ENCODE results near the gene MYO18B. TPM values are rescaled to one million over a fixed set of nuclear protein-coding genes. Genes with fewer than 3 reads are reported as not detected.

MYO18B gene
- total and polyA plus RNA-seq, 2 experiments from 2014 or later, result 35.6 to 178 TPM

DNA sequence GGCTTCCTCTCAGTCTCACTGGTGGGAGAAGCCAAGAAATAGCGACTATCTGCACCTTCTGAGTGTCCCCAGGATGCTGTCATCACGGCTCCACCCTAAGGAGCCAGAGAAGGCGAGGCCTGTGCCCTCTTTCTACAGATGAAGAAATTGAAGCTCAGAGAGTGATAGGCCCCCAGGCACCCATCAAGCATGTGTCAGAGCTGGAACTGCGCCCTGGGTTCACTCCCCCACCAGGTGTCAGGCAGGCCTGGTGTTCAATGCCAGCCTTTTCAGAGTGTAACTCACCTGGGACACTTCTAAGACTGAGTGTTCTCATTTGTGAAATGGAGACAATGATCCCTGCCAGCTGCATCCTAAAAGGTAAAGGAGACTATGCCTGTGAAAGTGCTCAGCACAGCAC is 299.9 kb downstream of the MYO18B start:
- Histone ChIP-seq H3K4me1 (ENCODE audit: low read depth) (no peaks in the 10 kb centered on the region), H3K36me3 (no peaks in the 10 kb centered on the region), H3K9me3 (ENCODE audit: low read depth) (no peaks in the 10 kb centered on the region), H3K27ac (no peak overlapping the region), H3K4me3 (no peak overlapping the region), H3K27me3 (no peaks in the 10 kb centered on the region)
- TF ChIP-seq, protein P1, sequence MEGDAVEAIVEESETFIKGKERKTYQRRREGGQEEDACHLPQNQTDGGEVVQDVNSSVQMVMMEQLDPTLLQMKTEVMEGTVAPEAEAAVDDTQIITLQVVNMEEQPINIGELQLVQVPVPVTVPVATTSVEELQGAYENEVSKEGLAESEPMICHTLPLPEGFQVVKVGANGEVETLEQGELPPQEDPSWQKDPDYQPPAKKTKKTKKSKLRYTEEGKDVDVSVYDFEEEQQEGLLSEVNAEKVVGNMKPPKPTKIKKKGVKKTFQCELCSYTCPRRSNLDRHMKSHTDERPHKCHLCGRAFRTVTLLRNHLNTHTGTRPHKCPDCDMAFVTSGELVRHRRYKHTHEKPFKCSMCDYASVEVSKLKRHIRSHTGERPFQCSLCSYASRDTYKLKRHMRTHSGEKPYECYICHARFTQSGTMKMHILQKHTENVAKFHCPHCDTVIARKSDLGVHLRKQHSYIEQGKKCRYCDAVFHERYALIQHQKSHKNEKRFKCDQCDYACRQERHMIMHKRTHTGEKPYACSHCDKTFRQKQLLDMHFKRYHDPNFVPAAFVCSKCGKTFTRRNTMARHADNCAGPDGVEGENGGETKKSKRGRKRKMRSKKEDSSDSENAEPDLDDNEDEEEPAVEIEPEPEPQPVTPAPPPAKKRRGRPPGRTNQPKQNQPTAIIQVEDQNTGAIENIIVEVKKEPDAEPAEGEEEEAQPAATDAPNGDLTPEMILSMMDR (IDR thresholded peaks at IDR 0.05; ENCODE audit: low read depth, low read length), result no peak
- DNase-seq (ENCODE audit: low read depth in 1 of 2, low spot score in 1 of 2), result no peak

DNA sequence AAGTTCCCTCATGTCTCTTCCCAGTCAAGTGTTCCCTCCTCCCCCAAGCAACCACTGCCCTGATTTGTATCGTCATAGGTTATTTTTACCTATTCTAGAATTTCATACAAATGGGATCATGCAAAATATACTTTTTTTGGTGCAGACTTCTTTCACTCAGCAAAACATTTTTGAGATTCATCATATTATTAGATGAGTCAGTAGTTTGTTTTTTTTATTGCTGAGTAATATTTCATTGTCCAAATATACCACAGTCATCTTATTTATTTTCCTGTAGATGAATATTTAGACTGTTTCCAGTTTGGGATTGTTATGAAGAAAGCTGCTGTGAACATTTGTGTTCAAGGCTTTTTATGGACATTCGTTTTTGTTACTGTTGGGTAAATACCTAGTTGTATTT is 301.0 kb downstream of the MYO18B start:
- Histone ChIP-seq H3K27me3 (no peaks in the 10 kb centered on the region), H3K4me1 (ENCODE audit: low read depth) (no peaks in the 10 kb centered on the region), H3K9me3 (ENCODE audit: low read depth) (no peaks in the 10 kb centered on the region), H3K36me3 (no peaks in the 10 kb centered on the region), H3K27ac (no peak overlapping the region), H3K4me3 (no peak overlapping the region)
- DNase-seq (ENCODE audit: low read depth in 1 of 2, low spot score in 1 of 2), result no peak
- TF ChIP-seq, protein P1 (IDR thresholded peaks at IDR 0.05; ENCODE audit: low read depth, low read length), result no peak

DNA sequence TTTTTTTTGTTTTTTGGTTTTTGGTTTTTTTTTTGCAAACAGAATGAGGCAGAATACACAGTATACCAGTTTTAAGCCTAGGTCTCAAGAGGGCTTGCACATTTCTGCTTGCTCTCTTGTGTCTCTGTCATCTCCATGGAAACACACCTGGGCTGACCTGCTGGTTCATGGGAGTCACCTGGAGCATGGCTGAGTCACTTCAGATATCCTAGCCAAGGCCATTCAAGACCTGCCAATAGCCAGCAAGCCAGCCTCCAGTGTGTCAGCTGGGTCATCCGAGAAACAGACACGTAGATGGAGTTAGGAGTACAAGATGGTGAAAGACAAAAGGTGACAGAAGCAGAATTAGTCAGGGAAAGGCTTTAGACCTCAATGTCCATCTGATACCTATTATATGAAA is 303.1 kb downstream of the MYO18B start:
- no peaks in the 10 kb centered on the region for H3K9me3 ChIP-seq (ENCODE audit: low read depth)
- no peak for DNase-seq (ENCODE audit: low read depth in 1 of 2, low spot score in 1 of 2)
- H3K4me1 ChIP-seq (ENCODE audit: low read depth), result no peaks in the 10 kb centered on the region
- H3K27ac ChIP-seq, result no peak overlapping the region
- no peaks in the 10 kb centered on the region for H3K27me3 ChIP-seq
- TF ChIP-seq, protein P1 (IDR thresholded peaks at IDR 0.05; ENCODE audit: low read depth, low read length), result no peak
- no peaks in the 10 kb centered on the region for H3K36me3 ChIP-seq
- H3K4me3 ChIP-seq, result no peak overlapping the region

DNA sequence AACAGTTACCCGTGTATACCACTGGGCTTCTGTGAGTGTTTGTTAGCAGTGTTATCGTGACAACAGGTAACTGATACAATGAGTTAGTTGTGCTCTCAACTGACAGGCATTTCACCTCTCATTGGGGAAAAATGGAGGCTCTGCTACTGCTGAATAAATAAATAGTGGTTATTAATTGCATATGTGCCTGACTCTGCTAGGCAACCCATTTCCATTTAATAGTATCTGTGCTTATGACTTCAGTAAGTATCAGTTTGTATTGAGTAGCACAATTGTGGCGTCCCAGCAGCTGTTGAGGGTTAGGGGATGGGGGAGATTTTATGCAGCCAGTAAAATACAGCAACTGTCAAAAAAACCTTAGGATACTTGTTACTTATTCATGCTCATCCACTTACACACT is 303.9 kb downstream of the MYO18B start:
- TF ChIP-seq, protein P1 (IDR thresholded peaks at IDR 0.05; ENCODE audit: low read depth, low read length), result no peak
- no peak overlapping the region for H3K27ac ChIP-seq
- no peaks in the 10 kb centered on the region for H3K27me3 ChIP-seq
- DNase-seq (ENCODE audit: low read depth in 1 of 2, low spot score in 1 of 2), result no peak
- no peaks in the 10 kb centered on the region for H3K36me3 ChIP-seq
- H3K4me1 ChIP-seq (ENCODE audit: low read depth), result no peaks in the 10 kb centered on the region
- no peaks in the 10 kb centered on the region for H3K9me3 ChIP-seq (ENCODE audit: low read depth)
- no peak overlapping the region for H3K4me3 ChIP-seq

DNA sequence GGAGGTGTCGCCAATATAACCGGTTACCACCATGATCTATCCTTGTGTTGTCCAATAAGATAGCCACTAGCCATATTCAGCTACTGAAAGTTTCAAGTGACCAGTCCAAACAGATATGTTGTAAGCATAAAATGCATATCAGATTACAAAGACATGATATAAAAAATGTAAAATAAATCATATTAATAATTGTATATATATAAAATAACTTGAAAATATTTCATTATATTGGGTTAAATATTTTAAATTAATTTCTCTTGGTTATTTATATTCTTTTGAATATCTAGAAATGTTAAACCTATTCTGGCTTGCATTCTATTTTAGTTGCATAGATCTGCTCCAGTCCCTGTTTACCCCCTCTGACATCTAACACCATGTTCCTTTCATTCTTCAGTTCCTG is 305.5 kb downstream of the MYO18B start:
- Histone ChIP-seq H3K36me3 (no peaks in the 10 kb centered on the region), H3K9me3 (ENCODE audit: low read depth) (no peaks in the 10 kb centered on the region), H3K27me3 (no peaks in the 10 kb centered on the region), H3K4me3 (no peak overlapping the region), H3K4me1 (ENCODE audit: low read depth) (no peaks in the 10 kb centered on the region), H3K27ac (no peak overlapping the region)
- TF ChIP-seq, protein P1 (IDR thresholded peaks at IDR 0.05; ENCODE audit: low read depth, low read length), result no peak
- no peak for DNase-seq (ENCODE audit: low read depth in 1 of 2, low spot score in 1 of 2)

DNA sequence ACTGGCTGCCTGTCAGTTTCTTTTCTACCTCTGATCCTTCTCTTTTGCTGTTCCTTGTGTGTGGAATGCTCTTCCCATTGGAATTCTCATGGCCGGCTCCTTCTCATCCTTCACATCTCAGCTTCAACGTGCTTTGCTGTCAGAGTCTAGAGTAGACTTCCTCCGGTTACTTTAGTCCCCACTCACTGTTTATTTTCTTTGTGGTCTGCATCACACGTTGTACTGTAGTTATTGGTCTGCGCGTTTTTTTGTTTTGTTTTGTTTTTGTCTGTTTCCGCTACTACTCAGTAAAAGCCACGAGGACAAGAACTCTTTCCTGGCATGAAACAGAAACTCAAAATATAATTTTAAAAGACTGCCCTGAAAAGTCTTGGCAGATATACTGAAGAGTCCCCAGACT is 305.9 kb downstream of the MYO18B start:
- TF ChIP-seq, protein P1 (IDR thresholded peaks at IDR 0.05; ENCODE audit: low read depth, low read length), result no peak
- Histone ChIP-seq H3K9me3 (ENCODE audit: low read depth) (no peaks in the 10 kb centered on the region), H3K4me3 (no peak overlapping the region), H3K4me1 (ENCODE audit: low read depth) (no peaks in the 10 kb centered on the region), H3K27ac (no peak overlapping the region), H3K27me3 (no peaks in the 10 kb centered on the region), H3K36me3 (no peaks in the 10 kb centered on the region)
- DNase-seq (ENCODE audit: low read depth in 1 of 2, low spot score in 1 of 2), result no peak

All from cardiac muscle cell (in vitro differentiated cells and primary cell).